Measurements from ENCODE around the gene EPHB1. TPM values are rescaled to one million over a fixed set of nuclear protein-coding genes. Genes with fewer than 3 reads are reported as not detected.

Gene EPHB1
- total and polyA plus RNA-seq, 8 donors, result 0.02 to 1.4 (median 0.43) TPM

GRCh38 chr3:134822090-134822489, 27.0 kb downstream of the EPHB1 start:
- no peak overlapping the region for H3K27ac ChIP-seq
- no peak for TF ChIP-seq CTCF (IDR thresholded peaks at IDR 0.05)
- DNase-seq (no peak), FAIRE-seq (no peak), ATAC-seq (no peak)
- no peaks in the 10 kb centered on the region for H3K36me3 ChIP-seq
- no peaks in the 10 kb centered on the region for H3K27me3 ChIP-seq
- intact Hi-C loops (cut with DNase I), result no loop called here
- H3K4me1 ChIP-seq, result no peaks in the 10 kb centered on the region
- WGBS, 2 donors, result 69 to 74% methylated on average over 4 of the region's 4 CpGs
- H3K9me3 ChIP-seq, result no peaks in the 10 kb centered on the region
- no peak overlapping the region for H3K4me3 ChIP-seq

GRCh38 chr3:134823679-134824078, 28.6 kb downstream of the EPHB1 start:
- intact Hi-C loops (cut with DNase I), result no loop called here
- 72 to 74% methylated on average over 2 of the region's 2 CpGs for WGBS, 2 donors
- FAIRE-seq, result no peak

GRCh38 chr3:134824791-134825190, 29.7 kb downstream of the EPHB1 start:
- H3K27ac ChIP-seq, result no peak overlapping the region
- H3K36me3 ChIP-seq, result no peaks in the 10 kb centered on the region
- 68 to 71% methylated on average over 1 of the region's 1 CpG for WGBS, 2 donors
- intact Hi-C loops (cut with DNase I), result no loop called here
- H3K27me3 ChIP-seq, result no peaks in the 10 kb centered on the region
- ATAC-seq (no peak), FAIRE-seq (no peak), DNase-seq (no peak)
- no peaks in the 10 kb centered on the region for H3K4me1 ChIP-seq
- no peak for TF ChIP-seq CTCF (IDR thresholded peaks at IDR 0.05)
- H3K9me3 ChIP-seq, result no peaks in the 10 kb centered on the region
- H3K4me3 ChIP-seq, result no peak overlapping the region

More at GRCh38 chr3:134823679-134824078, 28.6 kb downstream of the EPHB1 start:
- no peaks in the 10 kb centered on the region for H3K4me1 ChIP-seq
- no peaks in the 10 kb centered on the region for H3K36me3 ChIP-seq
- no peaks in the 10 kb centered on the region for H3K27me3 ChIP-seq
- no peak overlapping the region for H3K27ac ChIP-seq
- no peak for TF ChIP-seq CTCF (IDR thresholded peaks at IDR 0.05)
- H3K9me3 ChIP-seq, result no peaks in the 10 kb centered on the region
- H3K4me3 ChIP-seq, result no peak overlapping the region
- DNase-seq (no peak), ATAC-seq (no peak)

- no peak for DNase-seq
- FAIRE-seq, result no peak
- no peaks in the 10 kb centered on the region for H3K36me3 ChIP-seq
- TF ChIP-seq CTCF (IDR thresholded peaks at IDR 0.05), result no peak
- no peaks in the 10 kb centered on the region for H3K4me1 ChIP-seq
- 89 to 91% methylated on average over 6 of the region's 6 CpGs for WGBS, 2 donors
- no peak overlapping the region for H3K4me3 ChIP-seq
- no peak for ATAC-seq
- H3K27ac ChIP-seq, result no peak overlapping the region
- H3K27me3 ChIP-seq, result no peaks in the 10 kb centered on the region
- intact Hi-C loops (cut with DNase I), result no loop called here
- H3K9me3 ChIP-seq, result no peaks in the 10 kb centered on the region
These were observed 32.2 kb downstream of the EPHB1 start for GRCh38 chr3:134827213-134827612.

GRCh38 chr3:134829721-134830120, 34.7 kb downstream of the EPHB1 start:
- H3K27me3 ChIP-seq, result no peaks in the 10 kb centered on the region
- no peak for DNase-seq
- no peak for ATAC-seq
- WGBS, 2 donors, result 75 to 79% methylated on average over 3 of the region's 3 CpGs
- no peaks in the 10 kb centered on the region for H3K9me3 ChIP-seq
- H3K36me3 ChIP-seq, result no peaks in the 10 kb centered on the region
- no peak overlapping the region for H3K4me3 ChIP-seq
- no peak for TF ChIP-seq CTCF (IDR thresholded peaks at IDR 0.05)
- H3K27ac ChIP-seq, result no peak overlapping the region
- no peaks in the 10 kb centered on the region for H3K4me1 ChIP-seq
- intact Hi-C loops (cut with DNase I), result no loop called here
- FAIRE-seq, result no peak
